OCI-LY1 (cell line): ENCODE results near the gene NKAIN2.

ENCODE experiments used
- H2AFZ ChIP-seq: fragments of 200-600 bp; sonication (generic), shearing (Covaris generic); 2 replicates; pipeline ENCODE4 v1.6.0; 2014; ENCODE audit warnings: antibody characterized with exemption, mild to moderate bottlenecking, low read length
- H3F3A ChIP-seq: fragments of 200-600 bp; sonication (generic), shearing (Covaris generic); 2 replicates; pipeline ENCODE4 v1.6.0; 2014; ENCODE audit warnings: mild to moderate bottlenecking, antibody characterized with exemption, low read length, moderate library complexity; ENCODE audit not compliant: insufficient read depth
- H3K27ac ChIP-seq: fragments of 200-600 bp; sonication (generic); 2 replicates; pipeline ENCODE4 v1.5.1; 2014; ENCODE audit warnings: low read length, mixed run types, mild to moderate bottlenecking, low read depth; ENCODE audit not compliant: poor library complexity, severe bottlenecking
- H3K27me3 ChIP-seq: fragments of 200-600 bp; sonication (generic); 2 replicates; pipeline ENCODE4 v1.6.0; 2014; ENCODE audit warnings: antibody characterized with exemption, mild to moderate bottlenecking, low read length, moderate library complexity; ENCODE audit not compliant: insufficient read depth
- H3K36me3 ChIP-seq: fragments of 200-600 bp; sonication (generic); 2 replicates; pipeline ENCODE4 v1.6.1; 2014; ENCODE audit warnings: mild to moderate bottlenecking, antibody characterized with exemption, low read length, moderate library complexity, mixed read lengths; ENCODE audit not compliant: insufficient read depth
- H3K4me1 ChIP-seq: fragments of 200-600 bp; sonication (generic); 2 replicates; pipeline ENCODE4 v1.5.1; 2014; ENCODE audit warnings: mild to moderate bottlenecking, low read length, moderate library complexity; ENCODE audit not compliant: insufficient read depth, severe bottlenecking
- H3K4me2 ChIP-seq: fragments of 200-600 bp; sonication (generic), shearing (Covaris generic); 2 replicates; pipeline ENCODE4 v1.6.1; 2014; ENCODE audit warnings: low read length
- H3K4me3 ChIP-seq: fragments of 200-600 bp; sonication (generic); 2 replicates; pipeline ENCODE4 v1.5.1; 2014; ENCODE audit warnings: low read length, low read depth, mild to moderate bottlenecking, mixed read lengths; ENCODE audit not compliant: poor library complexity, severe bottlenecking
- H3K79me2 ChIP-seq: fragments of 200-600 bp; shearing (Covaris generic); 2 replicates; pipeline ENCODE4 v1.6.1; 2016; ENCODE audit warnings: mixed run types, low read length, mixed read lengths; ENCODE audit not compliant: insufficient read depth
- H3K9ac ChIP-seq: fragments of 200-600 bp; sonication (generic), shearing (Covaris generic); 2 replicates; pipeline ENCODE4 v1.6.1; 2014; ENCODE audit warnings: mild to moderate bottlenecking, low read length, mixed read lengths
- H3K9me2 ChIP-seq: fragments of 200-600 bp; sonication (generic), shearing (Covaris generic); 2 replicates; pipeline ENCODE4 v1.6.1; 2014; ENCODE audit warnings: low read depth, mild to moderate bottlenecking, low read length, mixed read lengths
- H3K9me3 ChIP-seq: fragments of 200-600 bp; shearing (Covaris generic); 2 replicates; pipeline ENCODE4 v1.6.1; 2014; ENCODE audit warnings: low read length, mixed read lengths
- H4K20me1 ChIP-seq: fragments of 200-600 bp; sonication (generic), shearing (Covaris generic); 2 replicates; pipeline ENCODE4 v1.6.0; 2016; ENCODE audit warnings: mild to moderate bottlenecking, low read length; ENCODE audit not compliant: insufficient read depth
- EZH2 ChIP-seq: fragments of 200-600 bp; sonication (generic), shearing (Covaris generic); IDR thresholded peaks from 2 replicates; pipeline ENCODE4 v1.8.0; 2017; ENCODE audit warnings: borderline replicate concordance, mixed run types, mild to moderate bottlenecking, antibody characterized with exemption, low read length, moderate library complexity, mixed read lengths
- TF ChIP-seq, protein P1 (sequence below): fragments of 200-600 bp; sonication (generic), shearing (Covaris generic); IDR thresholded peaks from 2 replicates; pipeline ENCODE4 v1.5.1; 2017; ENCODE audit warnings: mild to moderate bottlenecking, antibody characterized with exemption, low read length, moderate library complexity, mixed read lengths

NKAIN2 gene

DNA sequence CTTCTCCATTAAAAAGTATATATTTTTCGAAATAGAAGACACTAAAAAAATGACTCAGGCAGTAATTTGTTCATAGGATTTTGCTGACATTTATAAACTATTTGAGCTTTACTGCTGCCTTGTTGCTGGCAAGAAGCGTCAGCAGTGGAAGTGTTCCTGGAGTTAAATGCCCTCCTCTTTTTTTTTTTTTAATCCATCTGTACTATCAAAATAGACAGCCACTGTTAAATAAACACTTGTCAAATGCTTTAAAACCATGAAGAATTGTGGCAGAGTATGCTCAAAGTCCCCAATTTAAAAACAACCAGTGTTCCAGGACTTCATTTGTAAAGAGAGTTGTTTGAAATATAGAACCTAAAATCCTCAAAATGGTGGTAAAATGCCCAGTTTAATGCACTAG lies 253.8 kb downstream of the NKAIN2 start:
- no peak overlapping the region for H3K4me2 ChIP-seq
- no peaks in the 10 kb centered on the region for H3K79me2 ChIP-seq
- H3K9me3 ChIP-seq = no peaks in the 10 kb centered on the region
- TF ChIP-seq, protein P1, sequence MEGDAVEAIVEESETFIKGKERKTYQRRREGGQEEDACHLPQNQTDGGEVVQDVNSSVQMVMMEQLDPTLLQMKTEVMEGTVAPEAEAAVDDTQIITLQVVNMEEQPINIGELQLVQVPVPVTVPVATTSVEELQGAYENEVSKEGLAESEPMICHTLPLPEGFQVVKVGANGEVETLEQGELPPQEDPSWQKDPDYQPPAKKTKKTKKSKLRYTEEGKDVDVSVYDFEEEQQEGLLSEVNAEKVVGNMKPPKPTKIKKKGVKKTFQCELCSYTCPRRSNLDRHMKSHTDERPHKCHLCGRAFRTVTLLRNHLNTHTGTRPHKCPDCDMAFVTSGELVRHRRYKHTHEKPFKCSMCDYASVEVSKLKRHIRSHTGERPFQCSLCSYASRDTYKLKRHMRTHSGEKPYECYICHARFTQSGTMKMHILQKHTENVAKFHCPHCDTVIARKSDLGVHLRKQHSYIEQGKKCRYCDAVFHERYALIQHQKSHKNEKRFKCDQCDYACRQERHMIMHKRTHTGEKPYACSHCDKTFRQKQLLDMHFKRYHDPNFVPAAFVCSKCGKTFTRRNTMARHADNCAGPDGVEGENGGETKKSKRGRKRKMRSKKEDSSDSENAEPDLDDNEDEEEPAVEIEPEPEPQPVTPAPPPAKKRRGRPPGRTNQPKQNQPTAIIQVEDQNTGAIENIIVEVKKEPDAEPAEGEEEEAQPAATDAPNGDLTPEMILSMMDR = no peak
- no peak for TF ChIP-seq EZH2
- no peaks in the 10 kb centered on the region for H4K20me1 ChIP-seq
- no peak overlapping the region for H3K27ac ChIP-seq
- H2AFZ ChIP-seq = no peak overlapping the region
- no peaks in the 10 kb centered on the region for H3K9me2 ChIP-seq
- no peaks in the 10 kb centered on the region for H3K4me1 ChIP-seq
- H3K36me3 ChIP-seq = no peaks in the 10 kb centered on the region
- no peak overlapping the region for H3K4me3 ChIP-seq
- no peaks in the 10 kb centered on the region for H3K27me3 ChIP-seq
- no peak overlapping the region for H3K9ac ChIP-seq
- H3F3A ChIP-seq = no peaks in the 10 kb centered on the region

DNA sequence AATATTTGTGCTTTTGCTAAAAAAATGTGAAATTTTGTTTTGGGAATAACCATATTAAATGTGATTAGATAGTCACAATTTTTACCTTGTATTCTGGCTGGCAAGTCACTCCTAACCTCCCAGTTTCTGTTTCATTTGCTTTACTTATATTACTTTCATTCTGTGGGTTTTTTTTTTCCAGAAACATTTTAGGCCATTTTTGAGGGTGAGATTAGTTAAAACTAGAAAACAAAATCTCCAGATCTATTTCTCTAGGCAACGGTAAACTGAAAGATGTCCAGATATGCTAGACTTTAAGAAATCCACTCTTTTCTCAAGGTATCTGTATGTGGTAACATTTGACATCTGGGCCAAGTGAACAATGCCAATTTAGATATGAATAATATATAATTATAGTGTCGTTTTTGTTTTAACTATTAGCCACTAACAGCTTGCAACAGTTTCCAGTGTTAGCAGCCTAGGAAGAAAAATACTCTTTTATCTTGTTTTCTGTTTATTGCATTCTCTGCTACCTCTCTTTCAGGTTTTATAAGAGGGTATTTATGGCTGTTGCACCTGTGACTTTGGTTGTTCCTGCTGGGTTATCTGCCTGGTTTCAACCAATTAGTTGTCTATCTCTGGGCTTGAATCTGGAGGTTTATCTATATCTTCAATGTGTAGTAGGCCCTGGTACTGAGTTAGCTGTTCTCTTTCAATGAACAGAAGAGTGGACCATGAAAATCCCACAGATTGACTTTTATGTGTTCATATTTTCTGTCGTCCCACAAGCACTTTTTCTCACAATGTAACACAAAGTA lies 260.9 kb downstream of the NKAIN2 start:
- Histone ChIP-seq H2AFZ (no peak overlapping the region), H3K79me2 (no peaks in the 10 kb centered on the region), H3K27me3 (no peaks in the 10 kb centered on the region), H3K9me2 (no peaks in the 10 kb centered on the region), H3F3A (no peaks in the 10 kb centered on the region), H3K4me1 (no peaks in the 10 kb centered on the region), H3K4me2 (no peak overlapping the region), H3K9ac (no peak overlapping the region), H3K4me3 (no peak overlapping the region), H3K27ac (no peak overlapping the region), H3K9me3 (no peaks in the 10 kb centered on the region), H3K36me3 (no peaks in the 10 kb centered on the region), H4K20me1 (no peaks in the 10 kb centered on the region)
- TF ChIP-seq, protein P1 = no peak
- no peak for TF ChIP-seq EZH2

DNA sequence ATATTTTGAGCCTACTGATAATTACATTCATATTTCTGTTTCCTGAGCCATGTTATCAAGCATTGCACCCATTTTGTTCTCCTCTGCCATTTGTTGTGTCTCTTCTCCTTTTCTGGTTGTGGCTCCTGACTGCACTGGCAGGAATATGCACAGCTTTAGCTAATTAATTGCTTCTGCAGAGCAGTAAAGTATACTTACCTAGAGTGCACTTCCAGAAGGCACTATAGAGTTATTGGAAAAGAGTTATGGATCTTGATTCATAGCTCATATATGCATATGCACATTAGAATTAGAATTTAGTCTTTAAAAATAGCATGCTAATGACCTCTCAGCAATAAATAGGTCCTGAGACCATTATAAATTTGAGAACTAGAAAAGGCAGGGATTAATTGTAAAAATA lies 262.6 kb downstream of the NKAIN2 start:
- H3K4me3 ChIP-seq = no peak overlapping the region
- no peaks in the 10 kb centered on the region for H3F3A ChIP-seq
- H3K9me2 ChIP-seq = no peaks in the 10 kb centered on the region
- H3K4me1 ChIP-seq = no peaks in the 10 kb centered on the region
- no peak for TF ChIP-seq EZH2
- TF ChIP-seq, protein P1 = no peak
- no peak overlapping the region for H3K4me2 ChIP-seq
- no peaks in the 10 kb centered on the region for H3K9me3 ChIP-seq
- H4K20me1 ChIP-seq = no peaks in the 10 kb centered on the region
- no peak overlapping the region for H2AFZ ChIP-seq
- H3K36me3 ChIP-seq = no peaks in the 10 kb centered on the region
- H3K79me2 ChIP-seq = no peaks in the 10 kb centered on the region
- no peaks in the 10 kb centered on the region for H3K27me3 ChIP-seq
- H3K27ac ChIP-seq = no peak overlapping the region
- no peak overlapping the region for H3K9ac ChIP-seq
